GM18909 (cell line): ENCODE data around the gene SORCS2.

Experiments used
- ATAC-seq: cut with Tn5 transposase; IDR thresholded peaks from one replicate; pipeline ENCODE4 v1.9.1; 2021; ENCODE audit warnings: mild to moderate bottlenecking; ENCODE audit not compliant: unreplicated experiment, poor library complexity

Gene SORCS2

GRCh38 chr4:7608046-7608445, 415.7 kb downstream of the SORCS2 start:
- ATAC-seq: no peak

GRCh38 chr4:7609316-7609715, 417.0 kb downstream of the SORCS2 start:
- ATAC-seq: no peak

GRCh38 chr4:7610022-7610670, 417.8 kb downstream of the SORCS2 start:
- ATAC-seq: no peak

- ATAC-seq: no peak
These were observed 418.5 kb downstream of the SORCS2 start for GRCh38 chr4:7610841-7611240.

GRCh38 chr4:7612311-7612897, 420.1 kb downstream of the SORCS2 start:
- ATAC-seq: no peak

GRCh38 chr4:7614350-7614949, 422.1 kb downstream of the SORCS2 start:
- ATAC-seq: no peak

GRCh38 chr4:7616193-7616592, 423.9 kb downstream of the SORCS2 start:
- ATAC-seq: no peak

- no peak for ATAC-seq
These were observed 426.0 kb downstream of the SORCS2 start for GRCh38 chr4:7618361-7618760.

- ATAC-seq: no peak
These were observed 427.9 kb downstream of the SORCS2 start for GRCh38 chr4:7620086-7620813.

GRCh38 chr4:7620814-7621176, 428.5 kb downstream of the SORCS2 start:
- no peak for ATAC-seq

GRCh38 chr4:7621252-7622035, 429.1 kb downstream of the SORCS2 start:
- ATAC-seq: no peak

- no peak for ATAC-seq
These were observed 430.0 kb downstream of the SORCS2 start for GRCh38 chr4:7622371-7622770.

GRCh38 chr4:7623468-7623867, 431.1 kb downstream of the SORCS2 start:
- no peak for ATAC-seq

GRCh38 chr4:7624396-7624980, 432.1 kb downstream of the SORCS2 start:
- ATAC-seq: no peak

- ATAC-seq: no peak
These were observed 432.7 kb downstream of the SORCS2 start for GRCh38 chr4:7625071-7625470.

GRCh38 chr4:7626531-7626930, 434.2 kb downstream of the SORCS2 start:
- ATAC-seq: no peak

GRCh38 chr4:7627251-7628250, 435.2 kb downstream of the SORCS2 start:
- ATAC-seq: no peak

GRCh38 chr4:7628432-7628831, 436.1 kb downstream of the SORCS2 start:
- ATAC-seq: no peak
